Muscle layer of colon (tissue), 2 donors: ENCODE results near the gene RPL12.
A peak's percentile ranks its signal among the peaks of the same experiment; 100 is the strongest.

Experiments
- H3K27ac ChIP-seq: one replicate; pipeline ENCODE4 v1.7.0; 2013; ENCODE audit warnings: low read depth, mild to moderate bottlenecking, low read length, moderate library complexity
- H3K27me3 ChIP-seq, 2 donors: one replicate each; pipeline ENCODE4 v1.7.0; 2013; ENCODE audit warnings: low read length in 2 of 2, mild to moderate bottlenecking in 2 of 2; ENCODE audit not compliant: insufficient read depth in 2 of 2, control insufficient read depth in 1 of 2
- H3K36me3 ChIP-seq: one replicate; pipeline ENCODE4 v1.7.0; 2013; ENCODE audit warnings: mild to moderate bottlenecking, low read length; ENCODE audit not compliant: insufficient read depth
- H3K4me1 ChIP-seq: one replicate; pipeline ENCODE4 v1.7.0; 2013; ENCODE audit warnings: mild to moderate bottlenecking, low read length; ENCODE audit not compliant: insufficient read depth
- H3K4me3 ChIP-seq, 2 donors: one replicate each; pipeline ENCODE4 v1.7.0; 2013; ENCODE audit warnings: low read length in 2 of 2, low read depth in 1 of 2, mild to moderate bottlenecking in 1 of 2, moderate library complexity in 1 of 2
- H3K9ac ChIP-seq: one replicate; pipeline ENCODE4 v1.7.0; 2013; ENCODE audit warnings: low read length
- H3K9me3 ChIP-seq: one replicate; pipeline ENCODE4 v1.7.0; 2013; ENCODE audit warnings: mild to moderate bottlenecking, low read length
- donor health status: abdominal sarcoma.
- donor health status: Adenocarcinoma of cecum.

The RPL12 gene

GRCh38 chr9:127415657-127416056 is 35.5 kb downstream of the RPL12 start:
- no peak overlapping the region for H3K9ac ChIP-seq
- no peak overlapping the region for H3K27ac ChIP-seq
- peaks cover 35% of the 10 kb centered on the region for H3K4me1 ChIP-seq
- H3K27me3 ChIP-seq, result no peaks in the 10 kb centered on the region
- no peaks in the 10 kb centered on the region for H3K9me3 ChIP-seq
- no peak overlapping the region for H3K4me3 ChIP-seq
- H3K36me3 ChIP-seq, result peaks cover 2% of the 10 kb centered on the region

DNA sequence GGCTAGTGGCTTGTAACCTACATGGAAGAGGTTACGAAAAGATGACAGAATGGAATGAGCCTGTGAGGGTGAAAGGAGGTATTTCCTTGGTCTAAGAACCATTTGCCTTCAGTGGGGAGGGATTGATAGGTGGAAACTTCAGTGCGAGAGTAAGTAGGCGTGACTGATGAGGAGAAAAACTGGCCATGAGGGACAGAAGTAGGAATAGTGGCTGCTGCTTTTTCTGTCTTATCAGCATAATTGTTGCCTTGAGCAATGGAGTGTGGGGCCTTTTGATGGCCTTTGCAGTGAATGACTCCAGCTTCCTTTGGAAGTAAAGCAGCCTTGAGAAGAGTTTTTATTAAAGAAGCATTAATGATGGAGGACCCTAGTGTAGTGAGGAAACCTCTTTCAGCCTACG is 36.1 kb downstream of the RPL12 start:
- H3K27ac ChIP-seq, result peak overlapping the region; percentile 73
- H3K27me3 ChIP-seq, result no peaks in the 10 kb centered on the region
- no peak overlapping the region for H3K4me3 ChIP-seq
- no peak overlapping the region for H3K9ac ChIP-seq
- H3K4me1 ChIP-seq, result peaks cover 35% of the 10 kb centered on the region
- peaks cover 4% of the 10 kb centered on the region for H3K36me3 ChIP-seq
- no peaks in the 10 kb centered on the region for H3K9me3 ChIP-seq

- H3K9ac ChIP-seq, result no peak overlapping the region
- H3K4me1 ChIP-seq, result peaks cover 21% of the 10 kb centered on the region
- H3K4me3 ChIP-seq, result no peak overlapping the region
- H3K27ac ChIP-seq, result no peak overlapping the region
- no peaks in the 10 kb centered on the region for H3K27me3 ChIP-seq
- H3K9me3 ChIP-seq, result no peaks in the 10 kb centered on the region
- peaks cover 4% of the 10 kb centered on the region for H3K36me3 ChIP-seq
Measured at GRCh38 chr9:127411122-127411521, 40.1 kb downstream of the RPL12 start.

DNA sequence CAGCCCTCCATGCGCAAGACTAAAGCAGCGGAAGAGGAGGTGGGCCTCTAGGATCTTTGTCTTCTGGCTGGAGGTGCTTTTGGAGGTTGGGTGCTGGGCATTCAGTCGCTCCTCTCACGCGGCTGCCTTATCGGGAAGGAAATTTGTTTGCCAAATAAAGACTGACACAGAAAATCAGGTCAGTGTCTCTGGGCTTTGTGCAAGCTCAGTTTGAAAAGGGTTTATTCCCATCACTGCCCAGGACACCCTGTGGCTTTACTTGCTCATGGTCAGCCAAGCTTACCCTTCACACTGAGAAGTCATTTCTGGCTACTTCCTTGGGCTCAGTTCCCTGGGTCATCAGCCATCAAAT is 43.7 kb downstream of the RPL12 start:
- Histone ChIP-seq H3K4me3 (no peak overlapping the region), H3K27me3 (no peaks in the 10 kb centered on the region), H3K4me1 (peaks cover 6% of the 10 kb centered on the region), H3K9me3 (no peaks in the 10 kb centered on the region), H3K36me3 (peaks cover 35% of the 10 kb centered on the region), H3K9ac (no peak overlapping the region), H3K27ac (no peak overlapping the region)

GRCh38 chr9:127406799-127407491 is 44.3 kb downstream of the RPL12 start:
- Histone ChIP-seq H3K9ac (no peak overlapping the region), H3K27me3 (no peaks in the 10 kb centered on the region)

DNA sequence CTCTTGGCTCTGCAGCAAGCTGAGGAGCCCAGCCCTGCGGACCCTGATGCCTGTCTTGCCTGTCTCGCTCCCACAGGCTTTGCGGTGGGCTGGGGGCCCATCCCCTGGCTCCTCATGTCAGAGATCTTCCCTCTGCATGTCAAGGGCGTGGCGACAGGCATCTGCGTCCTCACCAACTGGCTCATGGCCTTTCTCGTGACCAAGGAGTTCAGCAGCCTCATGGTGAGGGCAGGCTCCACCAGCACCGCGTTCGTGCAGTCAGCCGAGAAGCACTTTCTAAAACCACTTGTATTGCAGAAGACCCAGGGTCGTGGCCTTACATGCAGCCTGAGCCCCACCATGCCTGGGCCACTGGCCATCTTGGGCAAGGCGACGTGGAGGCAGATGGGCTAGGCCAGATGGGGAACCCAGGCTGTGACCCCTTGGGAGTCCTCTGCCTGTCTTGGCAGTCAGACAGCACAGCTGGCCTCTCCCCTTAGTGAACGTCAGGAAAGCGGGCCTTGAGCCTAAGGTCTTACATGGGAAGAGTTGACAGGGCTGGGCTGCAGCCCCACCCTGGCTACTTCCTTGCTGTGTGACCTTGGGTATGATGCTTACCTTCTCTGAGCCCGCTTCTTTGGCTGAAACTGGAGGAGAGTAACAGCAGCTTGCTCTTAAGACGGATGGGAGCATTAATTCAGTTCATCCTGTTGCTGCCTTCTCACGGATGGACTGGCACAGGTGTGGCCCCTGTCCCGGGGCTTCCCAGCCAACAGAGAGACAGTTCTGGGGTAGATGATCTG is 45.7 kb downstream of the RPL12 start:
- no peak overlapping the region for H3K4me3 ChIP-seq
- no peaks in the 10 kb centered on the region for H3K9me3 ChIP-seq
- peaks cover 51% of the 10 kb centered on the region for H3K36me3 ChIP-seq
- H3K9ac ChIP-seq, result no peak overlapping the region
- H3K27ac ChIP-seq, result no peak overlapping the region
- no peaks in the 10 kb centered on the region for H3K4me1 ChIP-seq
- no peaks in the 10 kb centered on the region for H3K27me3 ChIP-seq

More at GRCh38 chr9:127406799-127407491, 44.3 kb downstream of the RPL12 start:
- Histone ChIP-seq H3K4me3 (no peak overlapping the region), H3K4me1 (peaks cover under 1% of the 10 kb centered on the region), H3K36me3 (peaks cover 40% of the 10 kb centered on the region), H3K27ac (no peak overlapping the region), H3K9me3 (no peaks in the 10 kb centered on the region)

- no peak overlapping the region for H3K27ac ChIP-seq
- H3K27me3 ChIP-seq, result no peaks in the 10 kb centered on the region
- peaks cover 54% of the 10 kb centered on the region for H3K36me3 ChIP-seq
- H3K4me1 ChIP-seq, result no peaks in the 10 kb centered on the region
- no peaks in the 10 kb centered on the region for H3K9me3 ChIP-seq
- no peak overlapping the region for H3K4me3 ChIP-seq
- no peak overlapping the region for H3K9ac ChIP-seq
Measured at GRCh38 chr9:127404631-127405030, 46.6 kb downstream of the RPL12 start.

- no peak overlapping the region for H3K9ac ChIP-seq
- peaks cover 7% of the 10 kb centered on the region for H3K4me1 ChIP-seq
- H3K27ac ChIP-seq, result no peak overlapping the region
- no peaks in the 10 kb centered on the region for H3K9me3 ChIP-seq
- no peaks in the 10 kb centered on the region for H3K27me3 ChIP-seq
- H3K36me3 ChIP-seq, result peaks cover 54% of the 10 kb centered on the region
- H3K4me3 ChIP-seq, result no peak overlapping the region
Measured at GRCh38 chr9:127403507-127404192, 47.6 kb downstream of the RPL12 start.

- Histone ChIP-seq H3K4me3 (no peak overlapping the region), H3K36me3 (peaks cover 54% of the 10 kb centered on the region), H3K27ac (no peak overlapping the region), H3K9me3 (no peaks in the 10 kb centered on the region), H3K9ac (no peak overlapping the region), H3K4me1 (peaks cover 14% of the 10 kb centered on the region), H3K27me3 (no peaks in the 10 kb centered on the region)
Measured at GRCh38 chr9:127402401-127403090, 48.7 kb downstream of the RPL12 start.

GRCh38 chr9:127399736-127400269 is 51.4 kb downstream of the RPL12 start:
- Histone ChIP-seq H3K9me3 (no peaks in the 10 kb centered on the region), H3K27me3 (no peaks in the 10 kb centered on the region), H3K27ac (no peak overlapping the region), H3K9ac (no peak overlapping the region), H3K4me3 (no peak overlapping the region), H3K4me1 (peaks cover 18% of the 10 kb centered on the region), H3K36me3 (peaks cover 43% of the 10 kb centered on the region)
